Mononuclear cell (primary cell): ENCODE results near the gene SHISA5. TPM values are rescaled to one million over a fixed set of nuclear protein-coding genes. Genes with fewer than 3 reads are reported as not detected.
"Not testable (repeated sequence)": the region's sequence is repeated elsewhere in the genome, so short reads cannot be mapped to it uniquely, and the experiment has no call there.

Experiments used
- H3K27me3 ChIP-seq: 2 replicates; pipeline ENCODE4 v1.6.0; 2011; ENCODE audit warnings: low read length, control low read depth; ENCODE audit not compliant: insufficient read depth
- H3K4me1 ChIP-seq: 2 replicates; pipeline ENCODE4 v1.5.1; 2011; ENCODE audit warnings: mild to moderate bottlenecking, low read length, control low read depth; ENCODE audit not compliant: insufficient read depth
- H3K4me3 ChIP-seq: 2 replicates; pipeline ENCODE4 v1.5.1; 2011; ENCODE audit warnings: mild to moderate bottlenecking, low read length, moderate library complexity
- H3K9me3 ChIP-seq: 2 replicates; pipeline ENCODE4 v1.5.1; 2011; ENCODE audit warnings: low read depth, mild to moderate bottlenecking, control low read depth, low read length
- total RNA-seq: library from RNA; depleted of rRNA; stranded (reverse); fragments of >200 nt; gene quantifications from one replicate; pipeline ENCODE4 v1.2.3, GENCODE V29; 2012

The SHISA5 gene, protein sequence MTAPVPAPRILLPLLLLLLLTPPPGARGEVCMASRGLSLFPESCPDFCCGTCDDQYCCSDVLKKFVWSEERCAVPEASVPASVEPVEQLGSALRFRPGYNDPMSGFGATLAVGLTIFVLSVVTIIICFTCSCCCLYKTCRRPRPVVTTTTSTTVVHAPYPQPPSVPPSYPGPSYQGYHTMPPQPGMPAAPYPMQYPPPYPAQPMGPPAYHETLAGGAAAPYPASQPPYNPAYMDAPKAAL
- 64.1 TPM for total RNA-seq

DNA sequence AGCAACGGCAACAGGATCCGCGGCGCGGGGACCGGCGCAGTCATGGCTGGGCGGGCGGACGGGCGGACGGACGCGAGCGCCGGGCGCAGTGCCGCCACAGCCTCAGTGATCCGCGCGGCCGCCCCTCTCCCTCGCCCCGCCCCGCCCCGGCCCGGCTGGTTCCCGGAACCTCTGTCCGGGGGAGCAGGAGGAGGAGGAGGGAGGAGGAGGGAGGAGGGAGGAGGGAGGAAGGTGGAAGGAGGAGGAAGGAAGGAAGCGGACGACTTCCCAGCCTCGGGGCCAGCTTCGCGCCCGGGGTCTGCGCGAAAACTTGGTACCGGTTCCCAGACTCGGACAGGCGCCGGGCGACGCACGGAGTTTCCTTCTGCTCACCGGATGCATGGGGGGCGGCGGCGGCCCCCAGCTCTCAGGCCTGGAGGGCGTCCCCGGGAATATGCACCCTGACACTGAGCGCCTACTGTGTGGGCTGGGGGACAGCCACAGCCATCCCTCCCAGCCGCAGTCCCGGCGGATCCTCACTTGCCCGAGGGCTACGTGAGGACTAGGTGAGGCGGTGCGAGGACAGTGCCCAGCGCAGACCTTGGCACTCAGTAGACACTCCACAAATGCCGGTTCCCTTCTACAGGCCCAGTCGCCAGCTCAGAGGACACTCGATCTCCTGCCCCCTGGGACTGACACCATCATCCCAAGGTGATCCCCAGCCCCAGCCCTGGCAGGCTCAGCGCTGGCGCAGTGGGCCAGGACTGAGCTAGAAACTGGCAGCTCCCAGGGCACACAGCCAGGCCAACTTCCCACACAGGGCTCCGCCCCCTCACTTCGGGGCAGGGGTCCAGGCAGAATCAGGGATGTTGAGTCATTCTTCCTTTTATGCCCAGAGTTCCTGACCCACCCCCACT is at the start of gene SHISA5:
TSS of gene SHISA5 (minus strand) at position 124 of the 896 bp plus-strand sequence. CDS start at position 44, 80 bp downstream.
- Histone ChIP-seq H3K4me1 (peaks cover 44% of the 10 kb centered on the region), H3K9me3 (no peaks in the 10 kb centered on the region), H3K27me3 (no peaks in the 10 kb centered on the region), H3K4me3 (peak within 1 kb of the TSS; percentile 54)

DNA sequence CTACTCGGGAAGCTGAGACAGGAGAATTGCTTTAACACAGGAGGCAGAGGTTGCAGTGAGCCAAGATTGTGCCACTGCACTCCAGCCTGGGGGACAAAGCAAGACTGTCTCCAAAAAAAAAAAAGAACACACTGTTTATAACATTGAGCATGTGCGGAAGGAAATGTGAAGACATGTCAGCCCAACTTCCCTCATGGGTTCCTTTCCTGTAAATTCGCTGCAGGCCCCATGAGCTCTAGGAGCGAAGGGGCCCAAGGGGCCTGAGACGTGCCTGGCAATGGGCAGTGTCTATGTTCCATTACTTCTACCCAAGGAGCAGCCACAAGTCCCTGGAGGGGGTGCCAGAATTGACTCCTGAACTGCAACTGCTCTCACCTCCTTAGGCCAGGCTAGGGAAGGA is 49.4 kb upstream of the SHISA5 start:
- H3K4me1 ChIP-seq = peaks cover 89% of the 10 kb centered on the region
- H3K9me3 ChIP-seq = no peaks in the 10 kb centered on the region
- H3K27me3 ChIP-seq = no peaks in the 10 kb centered on the region
- peak overlapping the region; percentile 12 for H3K4me3 ChIP-seq

DNA sequence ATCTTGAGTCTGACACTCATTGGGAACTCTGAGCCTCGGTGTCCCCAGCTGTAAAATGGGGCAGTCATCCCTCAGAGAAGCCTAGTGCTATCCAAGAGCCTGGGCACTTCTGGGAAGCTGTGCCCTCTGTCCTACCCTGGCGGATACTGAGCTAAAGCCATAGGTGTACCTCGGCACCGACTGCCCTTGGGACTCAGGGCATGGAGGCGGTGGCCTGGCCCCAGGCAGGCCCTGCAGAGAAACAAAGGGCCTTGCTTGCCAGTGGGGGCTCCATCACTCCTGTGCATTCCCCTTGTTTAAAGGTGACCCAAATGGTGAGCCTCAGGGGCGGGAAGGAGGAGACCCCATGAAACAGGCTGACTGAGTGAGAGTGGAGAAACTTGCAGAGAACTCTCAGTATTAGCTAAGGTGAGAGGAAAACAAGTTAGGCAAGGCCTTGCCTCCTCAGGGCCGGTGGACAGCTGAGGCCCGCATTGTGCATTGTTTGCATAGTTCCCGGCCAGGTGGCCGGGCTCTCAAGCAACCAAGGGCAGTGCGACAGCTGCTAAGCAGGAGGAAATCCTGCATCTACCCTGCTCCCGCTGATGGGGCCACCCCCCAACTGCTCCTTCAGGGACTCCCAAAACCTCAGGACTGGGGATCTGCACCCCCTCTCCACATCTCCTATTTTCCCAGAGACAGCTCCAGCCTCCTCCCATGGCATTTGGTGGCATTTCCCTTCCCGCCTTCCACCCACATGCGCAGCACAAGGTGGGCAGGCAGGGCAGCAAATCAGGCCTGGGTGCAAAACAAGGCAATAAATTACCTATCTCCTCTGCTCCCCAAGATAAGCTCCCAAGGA is 48.4 kb upstream of the SHISA5 start:
- Histone ChIP-seq H3K27me3 (no peaks in the 10 kb centered on the region), H3K9me3 (no peaks in the 10 kb centered on the region), H3K4me3 (no peak overlapping the region), H3K4me1 (peaks cover 79% of the 10 kb centered on the region)

DNA sequence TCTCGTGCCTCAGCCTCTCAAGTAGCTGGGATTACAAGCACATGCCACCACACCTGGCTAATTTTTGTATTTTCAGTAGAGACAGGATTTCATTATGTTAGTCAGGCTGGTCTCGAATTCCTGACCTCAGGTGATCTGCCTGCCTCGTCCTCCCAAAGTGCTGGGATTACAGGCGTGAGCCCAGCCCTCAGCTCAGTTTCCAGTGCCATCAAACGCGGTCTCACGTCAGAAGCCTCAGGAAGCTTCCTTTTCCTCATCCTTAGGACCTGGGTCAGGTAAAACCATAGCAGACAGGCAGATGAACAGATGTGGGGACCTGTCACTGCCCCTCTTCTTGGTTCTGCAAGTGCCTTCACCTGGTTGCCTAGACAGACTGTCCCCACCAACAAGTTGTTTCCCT is 47.7 kb upstream of the SHISA5 start:
- H3K4me3 ChIP-seq, H3K27me3 ChIP-seq, H3K9me3 ChIP-seq: not testable (repeated sequence)
- H3K4me1 ChIP-seq = peaks cover 76% of the 10 kb centered on the region

DNA sequence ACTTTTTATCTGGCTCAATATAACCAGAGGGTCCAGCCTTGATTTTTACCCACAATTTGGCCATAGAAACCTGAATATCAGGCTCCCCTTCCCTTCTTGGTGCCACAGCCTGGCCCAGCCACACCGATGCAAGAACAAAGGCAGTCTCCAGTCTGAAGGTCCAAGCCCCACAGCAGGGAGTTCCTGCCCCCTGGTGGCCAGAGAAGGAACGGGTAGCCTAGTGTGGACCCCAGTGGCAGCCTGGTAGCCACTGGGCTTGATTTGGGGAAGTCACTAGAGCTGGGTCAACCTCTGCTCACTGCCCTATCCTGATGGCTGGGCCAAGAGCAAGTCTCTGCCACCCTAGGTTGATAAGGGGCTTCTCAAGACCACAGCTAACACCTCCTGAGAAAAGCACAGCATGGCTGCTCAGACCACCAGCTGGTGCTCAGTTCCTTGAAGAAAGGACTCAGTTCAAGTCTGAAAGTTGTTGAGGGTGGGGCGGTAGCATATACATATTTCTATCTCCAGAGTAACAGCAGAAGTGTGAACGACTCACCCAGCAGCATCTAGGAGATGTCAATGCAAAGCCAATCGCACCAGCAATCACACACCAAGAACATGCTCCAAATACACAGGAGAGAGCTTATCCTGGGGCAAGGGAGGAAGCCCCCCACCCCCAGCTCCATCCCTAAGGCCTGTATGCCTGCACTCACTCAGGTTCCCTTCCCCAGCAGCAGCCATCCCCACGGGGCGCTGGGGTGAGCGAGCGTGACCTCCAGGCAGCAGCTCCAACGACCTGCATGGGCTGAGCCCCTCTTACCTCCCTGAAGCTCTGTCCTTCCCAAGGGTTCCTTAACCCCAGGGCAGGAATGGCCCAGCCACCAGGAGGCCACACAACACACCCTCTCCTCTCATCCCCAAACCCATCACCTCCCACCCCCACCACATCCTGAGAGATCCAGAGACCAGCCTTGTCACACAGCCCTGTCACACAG is 45.0 kb upstream of the SHISA5 start:
- no peaks in the 10 kb centered on the region for H3K9me3 ChIP-seq
- H3K4me1 ChIP-seq = peaks cover 58% of the 10 kb centered on the region
- no peaks in the 10 kb centered on the region for H3K27me3 ChIP-seq
- no peak overlapping the region for H3K4me3 ChIP-seq

DNA sequence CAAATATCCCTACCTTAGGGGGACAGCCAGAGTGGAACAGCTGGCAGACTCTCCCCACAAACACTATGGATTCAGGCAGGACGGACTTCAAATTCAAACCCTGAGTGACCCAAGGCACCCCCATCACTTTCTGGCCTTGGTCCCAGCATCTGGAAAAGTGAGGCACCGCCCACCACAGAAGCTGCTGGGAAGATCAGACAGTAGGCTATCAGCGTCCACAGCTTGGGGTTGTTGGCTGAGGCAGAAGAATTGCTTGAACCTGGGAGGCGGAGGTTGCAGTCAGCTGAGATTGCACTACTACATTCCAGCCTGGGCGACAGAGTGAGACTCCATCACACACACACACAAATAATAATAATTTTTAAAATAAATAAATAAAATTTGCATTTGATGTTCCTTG is 44.2 kb upstream of the SHISA5 start:
- Histone ChIP-seq H3K27me3 (no peaks in the 10 kb centered on the region), H3K4me1 (peaks cover 58% of the 10 kb centered on the region), H3K9me3 (no peaks in the 10 kb centered on the region), H3K4me3 (no peak overlapping the region)

DNA sequence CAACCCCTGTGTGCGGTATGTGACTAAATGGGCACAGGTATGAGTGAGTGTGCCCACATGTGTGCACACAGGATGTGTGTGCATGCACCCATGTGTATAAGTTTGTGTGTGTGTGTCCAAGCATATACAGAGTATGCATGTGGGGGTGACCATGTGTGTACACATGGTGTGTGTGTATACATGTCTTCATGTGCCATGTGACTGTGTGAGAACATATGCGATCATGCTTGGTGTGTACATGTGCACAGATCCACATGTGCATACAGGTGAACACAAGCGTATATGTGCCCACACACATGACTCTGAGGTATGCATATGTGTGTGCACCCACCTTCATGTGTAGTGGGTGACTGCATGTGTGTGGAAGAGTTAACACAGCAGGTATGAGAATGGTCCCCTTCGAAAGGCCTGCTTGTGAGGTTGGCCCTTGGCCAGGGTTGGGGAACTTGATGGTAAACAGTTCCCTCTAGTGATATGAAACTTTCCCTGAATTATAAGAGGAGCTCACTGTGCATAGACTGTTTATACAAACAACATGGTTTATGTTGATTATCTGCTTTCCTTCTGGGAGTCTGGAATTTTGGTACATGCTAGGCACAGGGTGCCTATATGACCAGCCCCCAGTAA is 42.3 kb upstream of the SHISA5 start:
- no peaks in the 10 kb centered on the region for H3K9me3 ChIP-seq
- H3K4me1 ChIP-seq = peaks cover 54% of the 10 kb centered on the region
- no peak overlapping the region for H3K4me3 ChIP-seq
- H3K27me3 ChIP-seq = no peaks in the 10 kb centered on the region

DNA sequence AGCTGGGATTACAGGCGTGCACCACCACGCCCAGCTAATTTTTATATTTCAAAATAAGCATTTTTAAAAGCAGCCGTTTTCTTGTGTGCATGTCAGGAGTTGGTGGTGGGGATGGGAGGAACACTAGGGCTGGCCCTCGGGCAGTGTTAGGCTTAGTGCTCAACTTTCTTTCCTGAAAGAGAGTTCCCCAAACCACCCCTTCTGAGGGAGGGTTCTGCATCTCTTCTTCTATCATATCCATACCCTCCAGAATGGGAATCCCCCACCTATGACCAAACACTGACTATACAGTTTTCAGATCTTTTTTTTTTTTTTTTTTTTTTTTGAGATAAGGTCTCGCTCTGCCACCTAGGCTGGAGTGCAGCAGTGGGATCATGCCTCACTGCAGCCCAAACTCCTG is 40.2 kb upstream of the SHISA5 start:
- Histone ChIP-seq H3K4me1 (peaks cover 33% of the 10 kb centered on the region), H3K4me3 (no peak overlapping the region), H3K27me3 (no peaks in the 10 kb centered on the region), H3K9me3 (no peaks in the 10 kb centered on the region)

DNA sequence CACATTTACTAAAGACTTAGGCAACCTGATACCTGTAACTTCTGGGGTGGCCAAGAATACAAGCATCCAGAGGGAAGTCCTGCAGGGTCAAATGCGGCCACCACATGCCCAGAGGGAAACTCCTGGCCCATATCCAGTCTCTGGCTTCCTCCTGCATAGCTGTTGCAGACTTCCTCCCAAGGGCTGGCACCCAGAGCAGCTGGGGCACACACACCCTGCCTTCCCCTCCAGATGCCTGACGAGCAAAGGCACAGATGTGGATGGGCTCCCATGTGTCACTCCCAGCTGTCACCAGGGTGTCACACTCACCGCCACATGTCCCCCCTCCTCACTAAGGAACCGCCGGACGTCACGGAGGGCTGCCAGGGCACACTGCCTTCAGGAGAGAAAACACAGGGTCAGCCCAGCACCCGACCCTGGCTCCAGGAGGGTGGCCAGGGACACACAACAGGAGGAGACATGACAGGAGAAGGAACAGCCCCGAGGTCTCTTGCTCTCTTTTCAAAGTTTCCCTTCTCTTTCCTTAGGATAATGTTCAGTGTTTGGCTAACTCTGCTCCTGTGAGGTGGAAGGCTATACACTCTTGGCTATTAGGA is 39.4 kb upstream of the SHISA5 start:
- no peak overlapping the region for H3K4me3 ChIP-seq
- H3K4me1 ChIP-seq = peaks cover 26% of the 10 kb centered on the region
- no peaks in the 10 kb centered on the region for H3K9me3 ChIP-seq
- H3K27me3 ChIP-seq = no peaks in the 10 kb centered on the region

DNA sequence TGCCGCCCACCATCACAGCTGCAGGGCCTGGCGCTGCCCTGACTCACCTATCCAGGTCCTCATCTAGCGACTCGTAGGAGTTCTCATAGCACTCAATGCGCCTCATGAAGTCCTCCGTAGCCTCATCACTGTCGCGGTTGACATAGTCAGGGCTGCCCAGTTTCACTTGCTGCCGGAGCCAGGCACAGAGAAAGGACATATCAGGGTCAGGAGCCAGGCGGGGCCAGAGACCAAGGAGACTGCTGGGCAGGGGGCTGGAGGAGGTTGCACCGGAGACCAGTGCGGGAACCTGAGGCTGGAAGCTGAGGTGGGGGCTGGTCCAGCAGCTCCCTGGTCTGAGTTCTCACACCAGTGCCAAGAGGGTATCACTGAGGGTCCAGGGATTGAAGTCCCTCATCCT is 34.5 kb upstream of the SHISA5 start:
- Histone ChIP-seq H3K4me1 (peaks cover 30% of the 10 kb centered on the region), H3K4me3 (no peak overlapping the region), H3K27me3 (no peaks in the 10 kb centered on the region), H3K9me3 (no peaks in the 10 kb centered on the region)

DNA sequence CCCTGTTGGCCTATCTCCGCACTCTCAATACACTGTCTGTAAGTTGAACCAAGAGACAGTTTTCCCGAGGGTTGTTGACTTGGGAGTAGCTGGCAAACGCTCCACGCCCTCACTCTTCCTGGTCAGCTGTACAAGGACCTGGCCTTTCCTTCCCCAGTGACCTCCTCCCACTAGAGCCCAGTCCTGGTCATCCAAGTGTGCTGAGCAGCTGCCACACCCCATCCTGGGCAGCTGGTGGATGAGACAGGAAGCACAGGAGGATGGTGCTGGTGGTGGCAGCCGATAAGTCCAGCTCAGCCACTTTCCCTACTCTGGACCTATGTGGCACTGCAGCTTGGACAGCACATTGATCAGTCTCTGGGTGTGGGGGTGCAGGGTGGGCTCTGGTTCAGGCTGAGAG is 32.8 kb upstream of the SHISA5 start:
- no peak overlapping the region for H3K4me3 ChIP-seq
- H3K27me3 ChIP-seq = no peaks in the 10 kb centered on the region
- H3K9me3 ChIP-seq = no peaks in the 10 kb centered on the region
- peaks cover 35% of the 10 kb centered on the region for H3K4me1 ChIP-seq

DNA sequence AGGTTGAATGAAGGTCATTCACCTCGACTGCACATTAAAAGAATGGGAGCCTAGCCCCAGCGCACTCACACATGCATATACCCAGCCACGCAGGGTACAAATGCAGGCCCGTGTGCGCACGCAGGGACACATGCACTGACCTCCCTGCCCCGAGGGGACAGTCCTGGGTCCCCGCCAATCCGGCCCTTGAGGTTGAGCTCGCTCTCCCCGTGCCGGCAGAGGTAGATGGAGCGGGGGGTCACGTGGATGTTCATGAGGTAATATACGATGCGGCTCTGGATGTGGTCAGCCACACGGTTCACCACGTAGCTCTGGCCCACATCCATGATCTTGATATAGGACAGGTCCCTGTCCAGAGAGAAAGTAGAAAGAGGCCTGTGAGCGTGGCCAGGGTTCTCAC is 32.1 kb upstream of the SHISA5 start:
- Histone ChIP-seq H3K4me1 (peaks cover 41% of the 10 kb centered on the region), H3K9me3 (no peaks in the 10 kb centered on the region), H3K4me3 (no peak overlapping the region), H3K27me3 (no peaks in the 10 kb centered on the region)

DNA sequence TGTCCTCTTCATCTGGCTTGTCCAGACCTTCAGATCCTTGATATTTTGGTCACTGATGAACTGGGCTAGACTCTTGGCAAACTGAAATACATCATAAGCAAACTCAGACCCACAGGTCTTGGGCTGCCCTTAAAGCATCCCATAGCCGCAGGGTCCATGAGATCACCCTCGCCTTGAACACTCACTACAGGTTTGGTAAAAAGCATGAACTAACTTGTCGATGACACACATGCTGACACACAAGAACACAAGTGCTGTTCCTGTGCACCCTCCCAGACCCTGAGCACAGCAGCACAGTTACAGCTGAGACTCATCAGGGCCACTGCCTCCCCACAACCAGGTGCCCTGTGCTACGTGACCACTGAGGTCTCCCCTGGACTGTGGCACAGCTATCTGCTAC is 31.6 kb upstream of the SHISA5 start:
- peaks cover 47% of the 10 kb centered on the region for H3K4me1 ChIP-seq
- no peaks in the 10 kb centered on the region for H3K9me3 ChIP-seq
- H3K4me3 ChIP-seq = no peak overlapping the region
- H3K27me3 ChIP-seq = no peaks in the 10 kb centered on the region
